HG02981 (cell line): ENCODE measurements around the gene GALNT14.

Experiments used
- ATAC-seq: cut with Tn5 transposase; IDR thresholded peaks from one replicate; pipeline ENCODE4 v1.9.1; 2021; ENCODE audit warnings: mild to moderate bottlenecking, moderate library complexity; ENCODE audit not compliant: unreplicated experiment

GALNT14 gene

DNA sequence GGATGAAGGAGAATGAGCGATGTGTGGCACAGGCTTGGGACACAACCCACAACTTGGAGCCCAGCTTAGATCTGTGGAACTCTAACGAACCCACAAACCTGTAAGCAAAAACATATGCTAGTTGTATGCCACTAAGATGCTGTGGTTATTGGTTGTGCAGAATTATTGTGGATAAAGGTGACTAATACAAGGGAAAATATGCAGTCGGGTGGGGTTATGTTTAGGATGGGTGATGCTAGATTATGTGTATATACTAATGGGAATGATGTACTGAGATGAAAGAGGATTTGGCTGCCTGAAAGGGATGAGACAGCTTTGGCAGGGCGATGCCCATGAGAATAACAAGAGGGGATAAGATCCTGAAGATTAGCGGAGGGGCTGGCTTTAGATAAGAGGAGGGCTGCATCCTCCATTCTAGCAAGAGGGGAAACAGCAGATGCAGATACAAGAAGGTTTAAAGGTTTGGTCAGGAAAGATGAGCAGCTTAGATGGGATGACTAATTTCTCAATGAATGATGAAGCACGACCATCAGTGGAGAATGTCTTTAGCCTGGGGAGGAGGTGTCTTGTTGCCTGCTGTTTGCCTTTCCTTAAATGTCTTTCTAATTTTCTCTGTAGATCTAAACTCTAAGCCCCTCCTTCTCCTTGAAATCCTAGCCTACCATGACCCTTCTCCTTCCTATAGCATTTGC lies 49.6 kb downstream of the GALNT14 start:
- no peak for ATAC-seq

DNA sequence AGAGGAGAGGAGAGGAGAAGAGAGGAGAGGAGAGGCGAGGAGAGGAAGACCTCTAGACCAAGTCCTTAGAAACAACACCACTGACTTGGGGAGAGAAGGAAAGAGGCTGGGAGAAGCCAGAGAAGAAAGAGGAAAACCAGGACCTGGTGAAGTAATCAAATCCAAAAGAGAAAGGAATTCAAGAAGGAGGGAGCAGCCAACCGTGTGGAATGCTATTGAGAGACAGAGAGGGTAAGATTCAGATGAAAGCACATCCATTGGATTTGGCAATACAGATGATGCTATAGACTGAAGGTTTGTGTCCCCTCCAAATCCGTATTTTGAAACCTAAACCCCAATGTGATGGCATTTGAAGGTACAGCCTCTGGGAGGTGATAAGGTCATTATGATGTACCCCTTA lies 50.7 kb downstream of the GALNT14 start:
- no peak for ATAC-seq

DNA sequence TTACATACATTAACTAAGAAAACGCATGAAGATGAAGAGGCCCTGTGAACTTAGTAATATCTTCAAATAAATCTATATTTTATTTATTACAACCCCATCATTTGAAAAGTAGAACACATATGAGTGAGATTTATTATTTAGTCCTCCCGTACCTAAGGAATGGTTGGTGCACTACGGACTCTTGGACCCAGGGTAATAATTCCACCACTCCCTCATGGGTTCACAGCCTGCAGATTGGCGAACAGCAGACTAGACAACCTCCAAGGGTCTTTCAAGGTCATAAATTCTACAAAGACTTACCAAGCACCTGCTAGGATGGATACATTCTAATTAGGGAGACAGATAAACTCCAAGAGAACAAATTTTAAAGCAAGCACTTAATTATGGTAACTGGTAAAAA lies 51.6 kb downstream of the GALNT14 start:
- no peak for ATAC-seq

DNA sequence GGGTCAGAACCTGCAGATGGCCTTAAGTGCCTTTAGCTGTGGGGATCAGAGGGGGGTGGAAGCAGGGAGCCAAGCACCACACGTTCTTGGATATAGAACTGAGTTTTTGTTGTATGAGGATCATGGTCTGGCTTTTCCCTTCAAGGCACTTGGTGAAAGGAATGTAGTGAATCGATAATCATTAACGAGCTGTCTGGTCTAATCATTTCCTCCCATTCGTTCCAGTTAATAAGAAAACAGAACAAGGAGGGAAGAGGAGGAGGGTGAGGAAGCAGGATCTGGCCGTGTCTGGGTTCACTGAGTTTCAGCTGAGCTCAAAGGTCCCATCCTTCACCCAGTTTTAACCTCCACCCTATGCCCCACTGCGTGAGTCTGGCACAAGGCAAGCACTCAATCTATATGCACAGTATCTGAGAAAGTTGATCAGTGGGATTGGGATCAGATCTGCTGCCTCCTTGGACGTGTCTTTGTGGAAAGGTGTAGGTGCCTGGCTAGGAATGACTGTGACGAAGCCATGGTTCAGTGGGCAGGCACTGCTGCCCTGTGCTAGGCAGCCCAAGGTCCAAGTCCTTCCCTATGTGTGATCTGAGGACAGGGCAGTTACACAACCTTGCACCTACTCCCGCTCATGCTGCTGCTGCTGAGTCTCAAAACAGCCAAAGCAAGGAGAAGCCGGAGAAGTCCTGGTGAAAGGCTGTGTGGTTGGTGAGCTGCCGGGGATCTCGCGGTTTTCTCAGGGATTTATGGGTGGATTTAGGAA lies 54.8 kb downstream of the GALNT14 start:
- ATAC-seq: no peak

DNA sequence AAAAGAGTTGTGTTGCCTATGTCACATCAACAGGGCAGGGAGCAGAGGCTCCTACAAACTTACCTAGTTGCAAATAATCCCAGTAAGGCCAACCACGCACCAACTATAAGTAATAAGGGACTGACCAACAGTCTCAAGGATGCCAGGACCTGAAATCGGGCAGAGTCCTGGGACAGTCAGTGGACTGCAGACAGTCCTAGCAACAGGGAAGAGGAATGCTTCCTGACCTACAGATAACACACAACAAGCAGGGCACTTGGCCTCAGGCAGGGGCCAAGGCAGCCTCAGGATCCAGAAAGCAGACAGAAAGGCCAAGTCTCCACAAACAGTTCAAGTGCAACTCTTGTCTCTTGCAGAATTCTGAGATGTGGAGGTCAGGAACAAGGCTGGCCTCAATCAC lies 56.2 kb downstream of the GALNT14 start:
- ATAC-seq: no peak

DNA sequence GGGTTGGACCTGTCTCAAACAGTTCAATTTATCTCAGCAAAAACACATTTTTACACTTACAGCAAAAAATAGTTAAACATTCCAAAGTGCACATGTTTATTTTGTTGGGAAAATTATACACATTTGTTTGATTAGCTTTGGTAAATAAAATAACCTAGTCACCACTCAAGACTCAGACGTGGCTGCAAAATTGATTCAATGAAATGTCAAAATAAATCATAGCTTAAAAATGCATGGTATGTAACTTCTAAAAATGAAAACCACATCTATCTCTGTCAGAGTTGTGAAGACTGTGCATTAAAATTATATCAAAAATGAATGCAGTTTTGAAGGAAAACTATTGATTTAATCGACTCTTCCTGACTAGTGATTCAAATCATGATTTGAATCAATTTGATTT lies 56.7 kb downstream of the GALNT14 start:
- ATAC-seq: no peak

DNA sequence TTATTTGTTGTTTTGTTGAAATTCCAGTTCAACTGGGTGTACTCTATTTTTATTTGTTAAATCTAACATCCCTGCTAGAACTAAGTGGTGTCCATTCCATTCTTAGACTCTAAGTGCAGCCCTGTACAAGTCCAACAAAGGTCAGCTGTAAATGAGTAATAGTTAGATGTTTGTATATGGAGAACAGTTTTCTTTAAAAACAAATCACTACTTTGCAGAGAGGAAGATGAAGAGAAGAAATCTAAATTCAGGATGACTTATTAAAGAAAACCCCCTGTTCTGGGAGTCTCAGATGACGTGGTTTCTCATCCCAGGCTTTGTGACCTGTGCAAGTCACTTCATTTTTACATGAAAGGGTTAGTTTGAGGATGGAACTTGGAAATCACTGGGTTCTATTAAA lies 57.9 kb downstream of the GALNT14 start:
- ATAC-seq: no peak

DNA sequence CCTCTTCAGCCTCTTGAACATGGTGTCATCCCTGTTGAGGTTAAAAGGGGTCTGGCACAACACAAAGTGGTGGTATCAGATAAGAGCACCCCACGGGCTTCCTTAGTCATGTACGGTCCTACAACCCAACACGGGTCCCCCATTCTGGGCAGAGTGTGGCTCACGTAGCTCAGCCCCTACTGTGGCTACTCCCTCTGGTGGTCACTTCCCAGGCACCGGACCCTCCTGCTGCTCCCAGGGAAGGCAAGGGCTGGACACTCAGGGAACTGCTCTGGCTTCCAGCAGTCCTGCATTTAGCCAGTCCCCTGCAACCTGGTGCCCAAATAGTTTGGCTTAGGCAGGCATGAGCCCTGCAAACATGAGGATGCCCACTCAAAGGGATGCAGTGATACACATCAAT lies 58.6 kb downstream of the GALNT14 start:
- no peak for ATAC-seq

DNA sequence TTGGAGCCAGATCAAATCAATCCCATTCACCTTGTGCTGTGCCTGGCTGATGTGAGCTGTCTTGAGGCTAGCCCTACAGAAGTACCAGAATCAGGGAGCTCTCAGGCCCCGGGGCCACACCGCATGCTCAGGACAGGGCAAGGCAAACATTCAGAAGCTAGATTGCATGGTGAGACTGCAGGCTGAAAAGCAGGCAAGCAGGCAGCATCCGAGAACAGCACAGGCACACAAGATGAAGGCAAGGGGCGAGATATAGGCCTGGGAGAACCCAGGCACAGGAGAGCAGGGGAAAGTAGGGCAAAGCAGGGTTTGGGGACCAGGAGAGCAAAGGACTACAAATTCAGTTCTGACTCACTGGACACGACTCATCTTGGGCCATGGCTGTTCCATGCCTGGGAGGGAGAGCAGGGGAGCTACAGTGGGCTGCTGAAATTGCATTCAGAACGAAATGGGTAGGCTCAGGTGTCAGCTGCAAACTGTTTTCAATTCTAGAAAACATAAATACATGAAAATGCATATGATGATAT lies 59.6 kb downstream of the GALNT14 start:
- no peak for ATAC-seq

DNA sequence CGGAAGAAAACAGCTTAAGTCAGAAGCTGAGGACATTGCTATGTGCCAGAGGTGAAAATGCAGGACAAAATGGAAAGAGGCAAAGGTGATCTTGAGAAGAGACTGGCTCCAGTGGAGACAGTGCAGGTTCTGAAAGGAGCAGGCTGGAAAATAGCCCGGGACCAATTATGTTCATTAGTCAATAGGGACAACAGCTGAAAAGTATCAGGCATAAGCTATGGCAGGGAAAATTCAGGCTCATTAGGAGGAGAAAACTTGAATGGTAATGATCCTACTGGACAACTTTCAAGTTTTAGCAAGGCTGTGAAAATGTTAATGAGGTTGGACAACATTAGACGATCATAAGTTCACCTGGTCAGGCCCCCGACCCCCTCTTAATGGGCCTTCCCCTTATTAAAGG lies 60.2 kb downstream of the GALNT14 start:
- no peak for ATAC-seq

DNA sequence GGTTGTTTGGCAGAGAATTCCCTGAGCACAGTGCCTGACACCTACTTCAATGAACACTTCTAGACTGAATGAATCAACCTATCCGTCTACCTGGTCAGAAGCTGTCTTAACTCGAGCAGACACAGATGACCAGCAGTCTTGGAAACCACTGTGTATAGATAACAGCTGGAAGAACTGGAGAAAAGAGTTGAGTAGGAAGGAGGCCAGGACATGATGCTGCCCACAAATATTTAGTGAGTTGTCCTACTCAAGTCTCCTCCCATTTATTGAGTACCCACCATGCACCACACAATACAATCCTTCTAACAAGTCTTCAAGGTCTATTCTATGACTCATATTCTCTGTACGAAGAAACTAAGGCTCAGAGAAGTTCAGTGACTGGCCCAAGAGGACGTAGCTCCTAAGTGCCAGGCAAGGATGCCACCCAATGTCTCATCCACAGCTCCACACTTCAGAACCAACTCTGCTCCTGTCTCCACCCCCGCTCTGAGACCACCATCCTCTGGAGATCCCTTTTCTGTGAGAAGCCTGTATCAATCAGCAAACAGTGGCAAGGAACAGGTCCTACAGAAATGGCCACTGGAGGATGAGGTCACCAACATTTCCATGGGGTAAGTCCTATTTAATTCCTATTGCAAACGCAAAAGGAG lies 62.2 kb downstream of the GALNT14 start:
- ATAC-seq: no peak

DNA sequence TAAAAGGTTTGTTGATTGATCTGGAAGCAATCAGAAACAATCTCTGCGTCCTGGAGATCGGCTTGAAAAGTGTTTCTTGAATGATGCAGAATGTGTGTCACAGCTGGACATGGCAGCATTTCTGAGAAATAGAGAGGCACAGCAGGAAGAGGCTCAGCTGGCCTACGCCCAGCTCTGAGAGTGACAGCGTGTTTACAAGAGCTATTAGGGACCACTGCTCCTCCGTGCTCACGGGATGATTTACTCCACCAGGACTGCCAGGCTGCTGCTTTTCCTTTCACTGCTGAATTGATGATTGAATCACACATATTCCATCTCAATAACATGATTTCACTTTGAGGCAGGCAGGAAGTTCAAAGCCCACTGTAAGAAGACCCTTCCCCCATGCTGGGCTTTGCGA lies 62.8 kb downstream of the GALNT14 start:
- ATAC-seq: no peak

DNA sequence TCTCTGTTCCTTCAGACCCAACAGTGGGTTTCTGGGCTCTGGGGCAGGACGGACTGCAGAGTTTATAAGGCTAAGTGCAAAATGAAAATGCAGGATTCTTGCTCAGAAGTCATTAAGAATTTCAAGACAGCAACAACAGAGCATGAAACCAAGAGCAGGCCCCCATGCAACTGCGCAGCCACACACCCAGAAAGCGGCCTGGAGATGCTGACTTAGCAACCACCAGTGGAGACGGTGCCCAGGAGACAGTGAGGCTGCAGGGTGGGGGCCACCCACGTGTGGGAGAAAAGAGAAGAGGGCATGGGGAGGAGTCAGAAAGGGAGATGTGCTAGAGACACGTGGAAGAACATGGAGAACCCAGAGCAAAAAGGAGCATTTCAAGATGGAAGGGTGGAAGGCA lies 66.5 kb downstream of the GALNT14 start:
- no peak for ATAC-seq

DNA sequence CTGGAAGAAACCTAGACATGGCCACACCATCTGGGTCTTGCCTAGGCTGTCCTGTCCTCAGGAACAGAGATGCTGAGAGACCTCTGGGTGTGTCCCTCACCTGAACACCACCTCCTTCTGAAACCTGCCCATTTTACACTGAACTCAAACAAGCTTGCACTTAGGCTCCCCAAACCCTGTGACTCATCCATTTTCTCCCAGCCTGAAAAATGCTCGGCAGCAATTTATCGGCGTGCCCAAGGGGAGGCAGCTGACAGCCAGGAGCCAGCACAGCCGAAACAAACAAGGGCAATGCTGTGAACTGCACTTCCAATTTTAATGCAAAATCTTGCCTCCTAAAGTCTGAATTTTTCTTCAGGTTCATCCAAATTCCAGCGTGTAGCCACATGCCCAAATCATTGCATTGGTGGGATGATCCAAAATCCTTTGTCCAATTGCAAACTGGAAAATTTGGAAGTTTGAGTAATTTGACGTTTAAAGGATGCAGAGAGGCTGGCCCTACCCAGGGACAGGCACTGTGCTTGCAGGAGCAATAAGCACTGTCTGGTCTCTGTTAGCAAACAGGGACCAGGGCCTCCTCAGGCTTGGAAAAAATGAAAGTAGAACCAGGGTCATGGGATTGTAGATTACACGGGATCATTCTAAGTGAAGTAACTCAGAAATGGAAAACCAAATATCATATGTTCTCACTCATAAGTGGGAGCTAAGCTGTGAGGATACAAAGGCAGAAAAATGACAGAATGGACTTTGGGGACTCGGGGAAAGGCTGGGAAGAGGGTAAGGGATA lies 67.7 kb downstream of the GALNT14 start:
- ATAC-seq: no peak

DNA sequence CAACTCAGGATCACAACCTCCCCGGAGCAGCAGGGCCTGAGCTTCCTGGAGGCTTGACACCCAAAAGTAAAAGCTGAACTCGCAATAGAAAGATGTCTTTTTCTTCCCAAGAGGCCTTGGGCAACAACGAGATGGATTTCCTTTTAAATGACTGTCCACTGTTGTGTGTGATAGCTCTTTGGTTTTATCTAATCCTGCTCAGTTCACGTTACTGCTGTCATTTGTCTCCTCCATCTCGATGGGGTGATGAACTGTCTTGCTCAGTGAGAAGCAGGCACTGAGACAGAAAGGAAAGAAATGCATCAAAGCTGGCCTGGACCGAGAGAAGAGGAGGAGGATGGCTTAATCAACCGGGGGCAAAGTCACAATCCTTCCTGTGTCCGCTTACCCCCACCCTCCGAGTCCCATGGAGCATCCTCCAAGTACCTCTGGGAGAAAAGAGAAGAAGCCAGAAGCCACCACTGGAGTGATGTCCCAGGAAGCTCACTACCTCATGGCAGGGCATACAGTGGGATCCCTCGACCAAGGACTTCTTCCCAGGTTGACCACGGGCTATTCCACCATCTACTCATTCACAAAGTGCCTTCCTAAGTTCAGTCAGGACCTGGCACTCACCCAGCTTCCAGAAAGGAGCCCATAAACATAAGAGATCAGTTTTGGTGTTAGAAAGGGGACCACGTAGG lies 68.5 kb downstream of the GALNT14 start:
- ATAC-seq: no peak

DNA sequence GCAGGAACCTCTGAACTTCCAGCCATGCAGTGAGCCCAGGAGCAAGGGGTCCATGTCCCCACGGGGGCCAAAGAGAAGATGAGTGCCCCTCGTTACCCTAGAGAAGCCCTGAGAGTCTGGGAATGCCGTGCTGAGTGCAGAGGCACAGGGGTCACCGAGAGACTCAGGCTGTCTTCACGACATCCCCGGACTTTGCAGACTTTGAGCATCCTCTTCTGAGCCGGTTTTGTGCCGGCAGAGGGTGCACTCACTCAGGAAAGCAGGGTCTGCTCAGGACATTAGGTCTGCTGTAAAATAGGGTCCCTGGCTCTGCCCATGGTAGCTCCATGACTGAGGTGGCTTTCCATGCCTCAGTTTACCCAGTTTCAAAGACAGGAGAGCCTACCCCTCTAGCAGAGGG lies 71.0 kb downstream of the GALNT14 start:
- no peak for ATAC-seq

DNA sequence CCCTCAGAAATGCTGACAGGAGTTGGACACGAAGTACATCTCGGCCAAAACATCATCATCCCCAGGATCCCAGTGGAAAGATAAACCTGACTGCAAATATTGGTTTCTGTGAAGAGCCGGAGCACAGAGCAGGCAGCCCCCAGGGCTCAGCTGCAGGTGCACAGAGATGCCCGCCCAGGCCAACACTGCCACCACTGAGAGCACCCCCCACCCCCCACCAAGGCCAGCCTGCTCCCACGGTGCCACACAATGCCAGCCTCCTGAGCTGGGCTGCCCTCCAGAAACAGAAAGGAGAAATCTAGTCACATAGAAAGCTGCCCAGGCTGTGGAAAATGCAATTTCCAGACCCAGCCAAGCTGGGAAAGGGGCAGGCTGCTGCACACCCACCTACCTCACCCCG lies 71.7 kb downstream of the GALNT14 start:
- no peak for ATAC-seq

DNA sequence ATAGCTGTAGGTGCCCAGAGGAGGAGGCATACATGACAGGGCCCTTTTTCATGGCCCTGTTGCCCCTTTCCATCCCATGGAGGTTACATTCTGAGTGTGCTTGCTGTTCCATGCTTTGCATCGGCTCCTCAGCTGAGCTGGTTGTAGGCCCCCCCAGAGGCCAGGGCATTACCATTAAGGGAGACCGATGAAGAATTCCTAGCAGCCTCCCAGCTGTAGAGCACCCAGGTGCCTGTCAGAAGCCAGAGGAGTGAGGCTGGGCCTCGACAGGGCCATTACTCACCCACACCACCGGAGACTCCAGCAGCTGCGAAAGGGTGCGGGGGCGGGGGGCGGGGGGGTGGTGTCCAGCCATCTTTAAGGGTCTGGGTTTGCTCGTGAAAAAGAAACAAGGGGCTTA lies 72.2 kb downstream of the GALNT14 start:
- ATAC-seq: no peak

DNA sequence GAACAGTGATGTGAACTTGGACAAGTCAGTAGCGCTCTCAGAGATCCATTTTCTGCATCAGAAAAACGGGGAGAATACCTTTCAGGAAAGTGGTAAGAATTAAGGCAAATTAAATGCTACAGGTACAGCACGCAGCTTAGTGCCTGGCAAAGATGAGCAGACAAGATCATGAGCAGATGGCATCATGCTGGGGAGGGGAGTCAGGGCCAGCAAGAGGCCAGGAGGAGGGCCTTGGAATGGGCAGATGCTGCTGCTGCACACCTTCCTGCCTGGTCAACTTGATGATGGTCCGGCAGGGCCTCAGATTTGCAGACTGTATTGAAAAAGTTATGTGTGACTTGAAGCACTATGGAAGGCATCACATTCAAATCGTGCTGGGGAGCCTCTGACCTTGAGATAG lies 72.9 kb downstream of the GALNT14 start:
- ATAC-seq: no peak

DNA sequence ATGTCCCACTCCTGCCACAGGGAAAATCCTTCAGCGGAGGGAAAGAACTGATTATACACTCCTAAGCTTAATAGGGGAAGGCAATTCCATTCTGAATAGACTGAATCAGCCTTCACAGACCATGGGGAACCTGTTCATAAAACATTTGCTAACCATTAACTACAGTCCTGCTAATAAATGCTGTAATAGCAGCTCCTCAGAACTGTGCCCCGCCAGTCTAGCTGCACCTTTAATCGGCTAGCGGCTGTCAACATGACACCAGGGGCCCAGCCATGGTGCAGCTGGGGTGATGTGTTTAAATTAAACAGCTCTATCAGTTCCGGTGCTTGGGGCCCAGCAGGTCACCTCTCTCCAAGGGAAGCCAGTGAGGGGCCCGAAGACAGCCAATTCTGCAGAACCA lies 77.8 kb downstream of the GALNT14 start:
- ATAC-seq: no peak
